DMS53 (cell line): Measurements from ENCODE around the gene CTXND1.

ENCODE experiments used
- DNase-seq: peaks from one replicate; lab custom pipeline; 2025; lab: John Stamatoyannopoulos, UW

CTXND1 gene

DNA sequence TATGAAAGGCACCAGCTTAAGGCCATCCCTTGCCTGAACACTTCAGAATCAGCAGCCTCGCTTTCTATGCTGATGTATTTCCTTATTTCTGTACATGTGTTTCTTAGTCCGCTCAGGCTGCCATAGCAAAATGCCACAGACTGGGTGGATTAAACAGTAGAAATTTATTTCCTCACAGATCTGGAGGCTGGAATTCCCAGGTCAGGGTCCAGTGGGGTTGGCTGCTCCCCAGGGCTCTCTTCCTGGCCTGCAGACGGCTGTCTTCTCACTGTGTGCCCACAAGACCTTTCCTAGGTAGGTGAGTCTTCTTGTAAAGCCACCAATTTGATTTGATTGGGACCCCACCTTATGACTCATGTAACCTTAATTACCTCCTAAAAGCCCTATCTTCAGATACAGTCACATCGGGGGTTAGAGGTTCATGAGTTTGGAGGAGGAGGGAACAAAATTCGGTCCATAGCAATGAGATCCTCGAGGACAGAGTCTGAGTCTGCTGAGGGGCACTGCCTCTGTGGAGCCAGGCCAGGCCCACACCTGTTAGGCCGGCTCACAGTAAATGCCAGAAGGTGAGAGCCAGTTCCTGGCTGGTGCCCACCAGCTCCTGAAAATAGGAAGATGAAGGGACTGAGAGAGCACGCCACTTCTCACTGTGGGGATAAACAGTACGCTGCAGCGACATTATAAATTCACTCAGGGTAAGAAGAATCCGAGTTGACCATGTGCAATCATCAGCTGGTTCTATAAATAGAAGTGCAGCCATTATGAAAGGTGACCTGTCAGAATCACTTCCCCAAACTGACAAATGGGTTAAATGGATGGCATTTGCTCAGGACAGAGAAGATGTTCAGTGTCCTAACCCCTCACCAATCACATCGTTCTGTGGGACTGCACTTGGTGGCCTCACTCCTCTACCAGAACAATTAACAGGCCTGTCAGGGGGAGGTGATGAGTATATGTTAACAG is 41.1 kb downstream of the CTXND1 start:
- no peak for DNase-seq

DNA sequence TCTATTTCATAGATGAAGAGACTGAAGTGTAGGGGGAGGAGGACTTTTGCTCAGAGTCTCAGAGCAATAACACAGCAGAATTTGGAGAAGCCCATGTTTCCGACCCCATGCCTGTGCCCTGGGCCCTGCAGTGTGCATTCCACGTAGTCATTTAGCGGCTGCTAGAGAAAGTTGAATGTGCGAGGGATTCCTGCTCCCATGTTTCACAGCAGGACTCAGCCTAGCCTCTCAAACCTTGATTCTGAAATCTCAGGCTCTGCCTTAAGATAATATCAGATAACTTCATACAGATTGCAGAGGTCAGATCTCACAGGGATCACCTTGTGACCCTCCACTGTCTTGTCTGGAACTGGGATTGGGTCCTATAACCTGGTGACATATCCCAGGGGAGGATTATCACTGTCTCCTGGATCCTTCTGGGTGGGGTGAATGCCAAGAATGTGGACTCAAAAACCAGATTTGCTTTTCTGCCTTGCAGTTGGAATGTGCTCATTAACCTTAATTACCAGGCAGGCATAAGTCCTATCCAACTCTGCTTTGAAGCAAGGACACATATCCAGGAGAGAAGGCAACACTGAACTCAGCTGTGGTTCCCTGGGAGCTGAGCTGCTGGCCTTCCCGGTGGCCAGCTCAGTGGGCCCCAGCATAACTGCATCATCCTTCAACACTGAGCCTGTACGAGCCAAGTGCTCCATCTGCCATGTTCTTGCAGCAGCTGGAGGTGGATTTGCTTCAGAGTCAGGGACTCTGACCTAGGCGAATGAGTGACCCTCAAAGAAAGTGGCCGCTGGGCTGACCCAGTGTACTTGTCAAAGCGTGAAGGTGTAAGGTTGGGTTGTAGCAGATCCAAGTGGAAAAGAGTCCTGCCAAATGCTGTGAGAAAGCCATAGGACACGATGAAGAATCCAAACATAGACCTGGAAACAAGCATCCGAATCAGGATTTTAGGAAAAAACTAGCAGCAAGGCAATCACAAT is 43.0 kb downstream of the CTXND1 start:
- no peak for DNase-seq

GRCh38 chr15:80207887-80208286 is 44.1 kb downstream of the CTXND1 start:
- no peak for DNase-seq

GRCh38 chr15:80204231-80204630 is 47.8 kb downstream of the CTXND1 start:
- DNase-seq: no peak

DNA sequence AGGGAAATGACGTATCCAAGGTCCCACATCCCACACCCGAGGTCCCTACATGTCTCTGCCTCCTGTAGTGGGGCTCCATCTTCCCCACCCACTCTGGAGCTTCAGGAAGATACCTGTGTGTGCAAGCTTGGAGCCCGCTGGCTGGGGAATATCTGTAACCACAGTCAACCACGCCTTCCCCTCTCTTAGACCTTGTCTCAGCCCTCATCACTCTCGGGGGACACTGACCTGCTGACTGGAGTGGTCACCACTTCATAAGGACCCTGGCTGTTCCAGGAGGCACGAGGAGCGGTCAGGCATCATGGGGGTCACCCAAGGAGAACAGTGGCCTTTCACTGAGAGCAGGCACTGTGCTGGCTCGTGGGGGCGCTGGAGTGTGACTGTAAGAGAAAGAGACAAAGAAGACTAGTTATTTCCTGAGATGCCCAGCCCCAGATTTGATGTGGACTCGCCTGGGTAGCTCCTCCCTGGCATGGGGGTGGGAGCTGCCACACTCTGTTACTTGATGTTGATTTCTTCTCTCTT is 48.6 kb downstream of the CTXND1 start:
- no peak for DNase-seq

DNA sequence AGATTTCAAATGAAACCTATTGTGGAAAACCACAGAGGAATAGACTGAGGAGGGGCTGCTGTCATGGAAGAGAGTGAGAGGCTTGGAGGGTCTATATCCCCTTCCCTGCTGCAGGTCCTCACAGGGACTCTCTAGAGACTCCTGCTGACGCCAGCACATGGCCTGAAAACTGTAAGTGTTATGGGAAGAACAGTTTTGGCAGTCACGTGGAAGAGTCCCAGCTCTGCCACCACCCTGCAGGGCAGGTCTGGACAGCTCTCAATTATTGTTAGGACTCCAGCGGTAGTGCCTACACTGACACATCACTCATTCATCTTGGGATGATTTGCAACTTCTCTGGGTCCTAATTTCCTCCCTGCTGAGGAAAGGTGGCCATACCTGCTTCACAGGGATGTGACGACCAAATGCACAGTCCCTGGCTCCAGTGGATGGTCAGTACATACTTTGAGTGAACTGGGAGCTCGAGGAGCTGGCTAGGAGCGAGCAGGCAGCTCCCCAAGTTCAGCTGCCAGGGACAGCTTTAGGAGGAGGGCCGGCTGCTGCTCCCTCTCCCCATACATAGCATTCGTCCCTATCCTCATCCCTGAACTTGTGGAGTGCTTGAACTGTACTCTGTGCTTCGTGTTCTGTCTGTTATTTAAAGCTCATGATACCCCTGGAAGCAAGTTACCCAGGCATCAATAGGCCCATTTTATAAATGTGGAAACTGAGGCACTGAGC is 49.2 kb downstream of the CTXND1 start:
- DNase-seq: no peak

DNA sequence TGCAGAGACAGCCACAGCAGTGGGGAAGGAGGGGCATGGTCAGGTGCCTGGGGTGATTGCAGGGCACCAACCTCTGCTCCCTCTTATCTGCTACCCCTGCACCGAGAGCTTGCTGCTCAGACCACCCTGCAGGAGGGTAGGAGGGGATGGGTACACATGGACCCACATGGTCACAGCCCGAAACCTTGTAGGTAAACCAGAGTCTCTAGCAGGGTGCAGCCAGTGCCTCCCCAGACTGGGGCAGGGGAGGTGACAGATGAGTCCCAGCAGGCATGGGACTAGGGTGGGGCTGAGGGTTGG is 50.0 kb downstream of the CTXND1 start:
- DNase-seq: no peak

DNA sequence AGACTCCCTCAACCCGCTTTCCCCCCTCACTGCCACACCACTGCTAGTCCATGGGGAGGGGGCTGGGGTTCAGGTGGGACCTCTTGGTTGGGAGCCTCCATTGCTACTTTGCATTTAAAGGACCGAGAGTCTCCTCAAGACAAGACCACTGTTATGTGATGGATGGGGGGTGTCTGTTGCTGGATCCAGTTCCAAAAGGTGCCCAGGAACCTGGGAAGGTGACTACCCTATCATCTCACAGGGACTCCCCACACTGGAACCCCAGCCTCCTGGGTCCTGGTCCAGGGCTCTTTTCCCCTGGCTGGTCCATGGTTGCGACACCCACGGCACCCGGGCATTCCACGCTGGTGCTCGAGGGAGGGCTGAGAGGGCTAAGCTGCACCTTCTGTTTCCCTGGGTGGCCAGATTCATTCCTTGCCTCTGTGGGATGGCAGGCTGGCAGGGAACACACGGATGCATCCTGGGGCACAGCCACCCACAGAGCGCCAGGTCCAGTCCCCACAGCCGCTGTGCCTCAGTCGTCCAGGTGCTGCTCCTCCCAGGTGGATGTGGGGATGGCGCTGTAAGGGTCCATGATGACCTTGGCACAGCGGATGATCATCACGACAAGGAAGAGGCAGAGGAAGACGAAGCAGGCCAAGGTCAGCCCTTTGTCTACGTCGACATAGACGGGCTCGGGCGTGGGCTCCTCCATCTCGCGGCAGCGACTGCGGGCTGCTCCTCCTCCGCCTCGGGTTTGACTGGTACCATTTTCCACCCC is 50.6 kb downstream of the CTXND1 start:
- no peak for DNase-seq

DNA sequence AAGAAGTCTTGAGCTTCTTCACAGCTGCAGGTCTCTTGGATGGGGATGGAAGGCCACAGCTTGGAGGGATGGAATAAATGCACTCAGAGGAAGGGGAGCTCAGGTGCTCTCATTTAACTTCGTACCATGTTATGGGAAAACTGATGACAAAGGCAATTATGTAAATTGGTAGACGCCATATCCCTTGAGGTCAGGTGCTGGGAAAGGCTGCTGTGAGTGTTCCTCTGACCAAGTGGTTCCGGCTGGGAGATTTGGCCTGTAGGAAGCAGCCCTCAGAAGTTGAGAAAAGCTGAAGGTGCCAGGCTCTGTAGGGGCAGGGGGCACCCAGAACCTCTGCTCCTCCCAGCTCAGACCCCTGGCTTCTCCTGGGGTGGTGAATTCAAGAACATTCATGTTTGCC is 52.1 kb downstream of the CTXND1 start:
- no peak for DNase-seq

DNA sequence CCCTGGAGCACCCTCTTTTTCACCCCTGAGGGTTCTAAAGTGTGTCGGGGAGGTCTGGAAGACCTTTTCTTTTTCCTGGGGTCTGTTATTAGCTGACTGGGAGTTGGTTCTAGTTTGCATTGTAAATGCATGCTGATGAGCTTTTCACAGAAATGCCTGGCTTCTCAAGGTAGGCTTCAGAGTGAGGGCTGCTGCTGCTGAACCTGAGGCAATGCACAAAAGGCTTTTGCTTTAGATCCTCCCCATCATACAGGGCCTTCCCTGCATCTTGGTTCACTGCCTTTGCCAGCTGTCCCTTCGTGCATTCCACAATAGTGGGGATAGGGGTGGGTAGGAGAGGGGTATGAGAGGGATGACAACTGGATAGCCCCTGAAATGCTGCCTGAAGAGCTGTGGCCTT is 52.6 kb downstream of the CTXND1 start:
- DNase-seq: no peak

GRCh38 chr15:80194914-80195313 is 57.1 kb downstream of the CTXND1 start:
- peak; percentile 35 for DNase-seq

- DNase-seq: no peak
These were observed 57.8 kb downstream of the CTXND1 start for GRCh38 chr15:80194186-80194585.

DNA sequence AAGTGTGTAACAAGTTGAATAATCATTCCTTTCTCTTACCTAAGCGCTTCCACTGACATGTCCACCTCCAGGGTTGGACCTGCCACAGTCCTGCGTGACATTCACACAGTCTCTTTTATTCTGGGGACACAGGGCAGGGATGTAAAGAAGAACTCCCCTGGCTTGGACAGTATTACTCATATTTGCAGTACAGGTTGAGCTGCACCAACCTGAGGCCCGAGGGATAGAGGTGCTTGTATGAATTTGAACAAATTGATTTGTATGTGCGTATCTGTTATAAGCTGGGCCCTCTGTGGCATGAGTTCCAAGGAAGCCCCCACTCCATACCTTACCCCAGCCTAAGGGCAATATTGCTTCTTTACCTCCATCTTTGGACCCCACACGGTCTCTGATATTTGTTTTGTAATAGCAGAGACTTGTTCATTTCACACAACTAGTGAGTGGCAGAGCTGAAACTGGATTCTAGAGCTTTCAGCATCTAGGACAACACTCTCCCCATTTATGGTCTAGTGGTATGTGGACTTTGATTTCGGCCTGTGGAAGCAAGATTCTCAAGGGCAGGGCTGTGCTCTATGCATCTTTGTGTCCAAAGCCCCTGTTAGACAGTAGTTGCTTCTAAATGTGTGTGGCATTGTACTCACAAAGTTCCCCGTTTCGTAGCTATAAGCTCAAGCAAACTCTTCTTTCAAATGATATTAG is 60.0 kb downstream of the CTXND1 start:
- DNase-seq: no peak

- no peak for DNase-seq
These were observed 60.8 kb downstream of the CTXND1 start for GRCh38 chr15:80191198-80191597.

- peak; percentile 49 for DNase-seq
These were observed 63.8 kb downstream of the CTXND1 start for GRCh38 chr15:80188251-80188650.

- no peak for DNase-seq
These were observed 65.4 kb downstream of the CTXND1 start for GRCh38 chr15:80186597-80186996.

GRCh38 chr15:80186066-80186465 is 65.9 kb downstream of the CTXND1 start:
- no peak for DNase-seq

DNA sequence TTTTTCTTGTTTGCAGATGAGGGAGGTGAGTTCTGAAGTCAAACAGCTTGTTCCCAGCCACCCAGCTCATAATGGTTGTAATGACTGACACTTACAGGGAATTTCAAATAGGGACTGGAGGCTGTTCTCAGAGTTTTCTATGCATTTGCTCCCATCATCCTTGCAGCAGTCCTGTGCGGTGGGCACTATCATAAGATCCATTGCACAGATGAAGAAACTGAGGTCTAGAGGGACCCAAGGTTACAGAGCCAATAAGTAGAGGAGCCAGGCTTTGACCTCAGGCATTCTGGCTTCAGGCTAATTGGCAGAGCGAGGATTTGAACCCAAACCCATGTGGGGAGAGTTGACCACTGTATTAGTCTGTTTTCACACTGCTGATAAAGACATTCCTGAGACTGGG is 66.9 kb downstream of the CTXND1 start:
- DNase-seq: no peak

DNA sequence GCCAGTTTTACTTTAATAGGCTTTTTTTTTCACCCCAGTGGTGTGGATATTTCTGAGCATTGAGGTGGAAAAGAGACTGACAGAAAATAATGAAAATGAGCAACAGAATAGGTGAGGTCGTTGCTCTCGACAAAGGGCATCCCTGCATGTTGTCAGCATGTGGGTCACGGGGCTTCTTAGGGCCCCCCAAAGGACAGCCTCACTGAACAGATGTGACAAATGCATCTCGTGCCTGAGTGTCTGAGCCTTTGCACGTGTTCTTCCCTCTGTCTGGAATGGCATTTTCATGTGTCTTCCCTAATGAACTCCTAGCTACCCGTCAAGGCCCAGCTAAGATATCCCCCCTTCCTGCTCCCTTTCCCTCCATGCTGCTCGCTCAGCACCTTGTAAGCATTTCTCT is 67.5 kb downstream of the CTXND1 start:
- DNase-seq: no peak

DNA sequence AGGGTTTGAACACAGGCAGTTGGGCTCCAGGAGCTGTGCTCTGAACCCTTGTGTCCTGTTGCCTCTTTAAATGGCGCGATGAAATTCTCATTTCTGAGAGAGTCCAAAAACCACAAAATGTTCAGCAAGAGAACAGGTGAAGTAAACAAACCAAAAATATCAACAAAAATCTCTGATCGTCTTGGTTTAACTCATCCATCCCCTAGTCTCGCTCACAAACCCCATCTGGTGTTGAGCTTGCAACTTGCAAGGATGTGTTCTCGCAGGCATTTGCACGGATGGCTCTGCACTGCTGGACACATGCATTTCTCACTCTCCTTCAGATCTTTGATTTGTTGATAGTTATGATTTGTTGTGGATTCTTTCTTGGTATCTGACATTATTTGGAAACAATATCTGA is 68.1 kb downstream of the CTXND1 start:
- DNase-seq: no peak

- DNase-seq: no peak
These were observed 68.7 kb downstream of the CTXND1 start for GRCh38 chr15:80183306-80183705.
